ENCODE measurements around the gene RNF26.

Gene RNF26

DNA sequence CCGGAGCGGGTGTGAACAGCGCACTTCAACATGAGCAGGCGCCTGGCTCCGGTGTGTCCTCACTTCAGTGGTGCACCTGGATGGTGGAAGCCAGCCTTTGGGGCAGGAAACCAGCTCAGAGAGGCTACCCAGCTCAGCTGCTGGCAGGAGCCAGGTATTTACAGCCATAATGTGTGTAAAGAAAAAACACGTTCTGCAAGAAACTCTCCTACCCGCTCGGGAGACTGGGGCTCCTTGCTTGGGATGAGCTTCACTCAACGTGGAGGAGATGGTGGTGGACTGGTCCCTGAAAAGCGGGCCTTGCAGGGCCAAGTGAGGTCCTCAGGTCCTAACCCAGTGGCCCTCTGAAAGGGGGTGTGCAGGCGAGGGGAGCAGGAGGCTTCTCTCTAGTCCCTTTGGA, 24.9 kb upstream of the RNF26 start:
- Histone ChIP-seq H3K27me3 (ENCODE audit: insufficient read depth, low read length) (no peaks in the 10 kb centered on the region), H3K9ac (ENCODE audit: low read length) (no peak overlapping the region), H3K27ac (ENCODE audit: low read depth, low read length, poor library complexity, severe bottlenecking) (no peak overlapping the region), H3K9me2 (ENCODE audit: low read depth, low read length) (no peaks in the 10 kb centered on the region), H3K4me2 (ENCODE audit: low read length) (no peak overlapping the region), H2AFZ (ENCODE audit: low read length) (no peak overlapping the region), H3K4me1 (ENCODE audit: insufficient read depth, low read length, severe bottlenecking) (no peaks in the 10 kb centered on the region), H3K4me3 (ENCODE audit: low read depth, low read length, poor library complexity, severe bottlenecking) (no peak overlapping the region), H3K36me3 (ENCODE audit: insufficient read depth, low read length) (no peaks in the 10 kb centered on the region; the same call in 1 of the 2 replicates), H3K79me2 (ENCODE audit: insufficient read depth, low read length) (no peaks in the 10 kb centered on the region), H3F3A (ENCODE audit: insufficient read depth, low read length) (no peaks in the 10 kb centered on the region), H3K9me3 (ENCODE audit: low read length) (no peaks in the 10 kb centered on the region), H4K20me1 (ENCODE audit: insufficient read depth, low read length) (no peaks in the 10 kb centered on the region)
- no peak for TF ChIP-seq EZH2 (IDR thresholded peaks at IDR 0.05; ENCODE audit: borderline replicate concordance, low read length)
- TF ChIP-seq, protein P1, sequence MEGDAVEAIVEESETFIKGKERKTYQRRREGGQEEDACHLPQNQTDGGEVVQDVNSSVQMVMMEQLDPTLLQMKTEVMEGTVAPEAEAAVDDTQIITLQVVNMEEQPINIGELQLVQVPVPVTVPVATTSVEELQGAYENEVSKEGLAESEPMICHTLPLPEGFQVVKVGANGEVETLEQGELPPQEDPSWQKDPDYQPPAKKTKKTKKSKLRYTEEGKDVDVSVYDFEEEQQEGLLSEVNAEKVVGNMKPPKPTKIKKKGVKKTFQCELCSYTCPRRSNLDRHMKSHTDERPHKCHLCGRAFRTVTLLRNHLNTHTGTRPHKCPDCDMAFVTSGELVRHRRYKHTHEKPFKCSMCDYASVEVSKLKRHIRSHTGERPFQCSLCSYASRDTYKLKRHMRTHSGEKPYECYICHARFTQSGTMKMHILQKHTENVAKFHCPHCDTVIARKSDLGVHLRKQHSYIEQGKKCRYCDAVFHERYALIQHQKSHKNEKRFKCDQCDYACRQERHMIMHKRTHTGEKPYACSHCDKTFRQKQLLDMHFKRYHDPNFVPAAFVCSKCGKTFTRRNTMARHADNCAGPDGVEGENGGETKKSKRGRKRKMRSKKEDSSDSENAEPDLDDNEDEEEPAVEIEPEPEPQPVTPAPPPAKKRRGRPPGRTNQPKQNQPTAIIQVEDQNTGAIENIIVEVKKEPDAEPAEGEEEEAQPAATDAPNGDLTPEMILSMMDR (IDR thresholded peaks at IDR 0.05; ENCODE audit: low read length), result no peak

DNA sequence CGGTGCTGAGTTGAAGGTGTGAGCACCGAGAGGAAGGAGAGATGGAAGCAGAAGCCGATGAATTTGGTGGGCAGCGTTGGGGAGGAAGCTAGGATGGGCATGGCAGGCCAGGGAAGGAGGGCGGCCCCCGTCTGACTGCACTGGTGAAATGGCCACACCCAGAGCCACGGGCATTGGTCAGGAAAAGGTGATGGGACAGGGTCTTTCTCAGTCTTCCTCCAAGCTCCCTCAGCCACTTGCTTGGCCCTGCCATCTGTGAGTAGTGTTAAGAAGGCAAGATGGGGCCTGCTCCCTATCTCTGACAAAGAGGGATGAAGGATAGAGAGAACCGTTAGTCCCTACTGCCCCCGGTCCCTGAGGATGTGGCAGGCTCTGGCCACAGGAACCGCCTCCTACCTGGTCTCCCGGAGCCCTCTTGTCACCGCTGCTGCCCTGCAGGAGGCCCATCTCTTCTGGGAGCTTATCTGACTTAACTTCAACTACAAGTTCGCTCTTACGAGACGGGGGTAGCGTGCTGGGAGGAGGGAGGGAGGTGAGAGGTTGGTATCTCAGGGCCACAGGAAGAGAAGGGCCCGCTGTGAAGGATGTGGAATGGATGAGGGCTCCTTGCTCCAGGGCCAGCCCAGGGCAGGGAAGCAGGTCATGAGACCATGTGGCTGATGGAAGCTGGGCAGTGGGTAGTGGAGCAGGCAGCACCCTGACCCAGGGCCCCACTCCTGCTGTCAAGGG, 24.2 kb upstream of the RNF26 start:
- Histone ChIP-seq H2AFZ (ENCODE audit: low read length) (no peak overlapping the region), H4K20me1 (ENCODE audit: insufficient read depth, low read length) (no peaks in the 10 kb centered on the region), H3K36me3 (ENCODE audit: insufficient read depth, low read length) (no peaks in the 10 kb centered on the region; the same call in 1 of the 2 replicates), H3K79me2 (ENCODE audit: insufficient read depth, low read length) (no peaks in the 10 kb centered on the region), H3K27ac (ENCODE audit: low read depth, low read length, poor library complexity, severe bottlenecking) (no peak overlapping the region), H3K4me2 (ENCODE audit: low read length) (no peak overlapping the region), H3K4me1 (ENCODE audit: insufficient read depth, low read length, severe bottlenecking) (peaks cover 5% of the 10 kb centered on the region), H3K9ac (ENCODE audit: low read length) (no peak overlapping the region), H3K9me2 (ENCODE audit: low read depth, low read length) (no peaks in the 10 kb centered on the region), H3F3A (ENCODE audit: insufficient read depth, low read length) (no peaks in the 10 kb centered on the region), H3K9me3 (ENCODE audit: low read length) (no peaks in the 10 kb centered on the region), H3K27me3 (ENCODE audit: insufficient read depth, low read length) (no peaks in the 10 kb centered on the region), H3K4me3 (ENCODE audit: low read depth, low read length, poor library complexity, severe bottlenecking) (no peak overlapping the region)
- TF ChIP-seq EZH2 (IDR thresholded peaks at IDR 0.05; ENCODE audit: borderline replicate concordance, low read length), result no peak
- TF ChIP-seq, protein P1 (IDR thresholded peaks at IDR 0.05; ENCODE audit: low read length), result no peak

DNA sequence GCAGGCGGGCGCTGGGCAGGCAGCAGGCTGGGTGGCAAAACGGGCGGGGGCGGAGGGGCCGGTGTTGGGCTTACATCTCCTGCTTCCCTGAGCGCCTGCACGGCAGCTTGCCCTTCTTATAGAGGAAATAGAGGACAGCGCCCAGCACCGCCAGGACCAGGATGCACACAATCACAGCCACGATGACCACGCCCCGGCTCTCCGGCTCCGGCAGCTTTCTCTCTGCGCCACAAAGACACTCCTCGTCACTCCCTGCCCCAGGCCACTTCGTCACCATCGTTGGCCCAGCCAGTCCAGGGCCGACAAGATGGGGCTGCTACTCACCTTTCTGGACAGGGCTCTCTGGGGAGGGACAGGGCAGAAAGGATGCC, 23.7 kb upstream of the RNF26 start:
- no peaks in the 10 kb centered on the region for H4K20me1 ChIP-seq (ENCODE audit: insufficient read depth, low read length)
- H3K36me3 ChIP-seq (ENCODE audit: insufficient read depth, low read length), result no peaks in the 10 kb centered on the region; the same call in 1 of the 2 replicates
- H3K4me1 ChIP-seq (ENCODE audit: insufficient read depth, low read length, severe bottlenecking), result peaks cover 10% of the 10 kb centered on the region
- no peaks in the 10 kb centered on the region for H3F3A ChIP-seq (ENCODE audit: insufficient read depth, low read length)
- H3K79me2 ChIP-seq (ENCODE audit: insufficient read depth, low read length), result no peaks in the 10 kb centered on the region
- no peaks in the 10 kb centered on the region for H3K27me3 ChIP-seq (ENCODE audit: insufficient read depth, low read length)
- H3K4me3 ChIP-seq (ENCODE audit: low read depth, low read length, poor library complexity, severe bottlenecking), result no peak overlapping the region
- no peaks in the 10 kb centered on the region for H3K9me3 ChIP-seq (ENCODE audit: low read length)
- no peaks in the 10 kb centered on the region for H3K9me2 ChIP-seq (ENCODE audit: low read depth, low read length)
- no peak overlapping the region for H3K9ac ChIP-seq (ENCODE audit: low read length)
- no peak for TF ChIP-seq EZH2 (IDR thresholded peaks at IDR 0.05; ENCODE audit: borderline replicate concordance, low read length)
- TF ChIP-seq, protein P1 (IDR thresholded peaks at IDR 0.05; ENCODE audit: low read length), result no peak
- H3K4me2 ChIP-seq (ENCODE audit: low read length), result no peak overlapping the region
- no peak overlapping the region for H2AFZ ChIP-seq (ENCODE audit: low read length)
- no peak overlapping the region for H3K27ac ChIP-seq (ENCODE audit: low read depth, low read length, poor library complexity, severe bottlenecking)

All from OCI-LY1 (cell line).